Lung (tissue), 12 donors: ENCODE measurements around the gene PLA2G2A. TPM values are rescaled to one million over a fixed set of nuclear protein-coding genes. Genes with fewer than 3 reads are reported as not detected.
"Not testable (repeated sequence)": the region's sequence is repeated elsewhere in the genome, so short reads cannot be mapped to it uniquely, and the experiment has no call there.

Experiments
- ATAC-seq: fragments of 200-7000 bp; cut with Tn5 transposase; one replicate; pipeline ENCODE4 v1.9.1; 2020; ENCODE audit warnings: moderate number of reproducible peaks; ENCODE audit not compliant: insufficient read depth, low FRiP score
- DNase-seq, 3 donors: peaks; one replicate each; pipeline ENCODE4 v3.0.0-alpha.2; 2013 to 2017
- H3K27ac ChIP-seq, 2 donors: one replicate each; pipeline ENCODE4 v1.5.1; 2013; ENCODE audit warnings: mild to moderate bottlenecking in 2 of 2, moderate library complexity in 2 of 2, control low read depth in 1 of 2, inconsistent platforms in 1 of 2, low read depth in 1 of 2, low read length in 1 of 2
- H3K27me3 ChIP-seq, 3 donors: one replicate each; pipeline ENCODE4 v1.5.1; 2013; ENCODE audit warnings: low read length in 2 of 3; ENCODE audit not compliant: control insufficient read depth in 3 of 3, insufficient read depth in 3 of 3
- H3K36me3 ChIP-seq, 4 donors: one replicate each; pipeline ENCODE4 v1.5.1; 2013; ENCODE audit warnings: low read length in 4 of 4, mild to moderate bottlenecking in 1 of 4, moderate library complexity in 1 of 4; ENCODE audit not compliant: control insufficient read depth in 4 of 4, insufficient read depth in 4 of 4
- H3K4me1 ChIP-seq, 5 donors: one replicate each; pipeline ENCODE4 v1.5.1; 2013; ENCODE audit warnings: low read length in 5 of 5, mild to moderate bottlenecking in 2 of 5, moderate library complexity in 1 of 5; ENCODE audit not compliant: control insufficient read depth in 5 of 5, insufficient read depth in 5 of 5
- H3K4me3 ChIP-seq: one replicate; pipeline ENCODE4 v1.5.1; 2013; ENCODE audit warnings: mild to moderate bottlenecking, control low read depth, moderate library complexity
- H3K9ac ChIP-seq, 2 donors: one replicate each; pipeline ENCODE4 v1.5.1; 2013; ENCODE audit warnings: low read length in 2 of 2, control low read depth in 1 of 2; ENCODE audit not compliant: insufficient read depth in 1 of 2
- H3K9me3 ChIP-seq, 4 donors: one replicate each; pipeline ENCODE4 v1.5.1; 2013; ENCODE audit warnings: low read length in 3 of 4, mild to moderate bottlenecking in 1 of 4, moderate library complexity in 1 of 4; ENCODE audit not compliant: control insufficient read depth in 4 of 4, insufficient read depth in 3 of 4
- CTCF ChIP-seq: IDR thresholded peaks from 2 replicates; pipeline ENCODE4 v1.5.1; 2012; ENCODE audit warnings: mild to moderate bottlenecking; ENCODE audit errors: control extremely low read depth, extremely low read depth
- WGBS, 2 donors: extraction: QIAGEN DNeasy Blood & Tissue Kit; methylation state at CpG; one replicate each; pipeline ENCODE4 v1.1.7; 2013; 5-methylcytosine and 5-hydroxymethylcytosine counted together
- polyA plus RNA-seq, 2 donors: library from polyadenylated mRNA; stranded (reverse); fragments of 200-250 nt; gene quantifications; one replicate each; pipeline ENCODE4 v1.2.1, GENCODE V29; 2013
- total RNA-seq, 2 donors: library from RNA; depleted of rRNA in 1 of 2; stranded (reverse); fragments of >200 nt in 1 of 2; gene quantifications; one replicate each; pipeline ENCODE4 v1.2.1, GENCODE V29; 2014 to 2021
- donor health status: control.
- donor health status: control.
- donor health status: Bipolar disorder and iron deficiency.
- donor health status: healthy.
- donor health status: DM: yes; HTN: yes; CAD: no.

Gene PLA2G2A
- total and polyA plus RNA-seq, 4 donors, result 1.8 to 168 (median 31.3) TPM

- peak in 2 of 3 donors; percentile 22 to 30 for DNase-seq
- WGBS, 2 donors, result 69 to 84% methylated on average over 2 of the region's 2 CpGs
- peak; percentile 41 for ATAC-seq
Observed at GRCh38 chr1:20008391-20008841, 29.0 kb upstream of the PLA2G2A start.

GRCh38 chr1:19998823-19999222, 19.4 kb upstream of the PLA2G2A start:
- 58 to 77% methylated on average over 3 of the region's 3 CpGs for WGBS, 2 donors

More at GRCh38 chr1:20008391-20008841, 29.0 kb upstream of the PLA2G2A start:
- H3K27me3 ChIP-seq, result no peaks in the 10 kb centered on the region
- peaks cover 0 to 3% (median 0%) of the 10 kb centered on the region in 4 donors for H3K9me3 ChIP-seq
- no peak overlapping the region for H3K4me3 ChIP-seq
- no peaks in the 10 kb centered on the region for H3K36me3 ChIP-seq
- no peak overlapping the region for H3K9ac ChIP-seq
- H3K27ac ChIP-seq, result no peak overlapping the region
- H3K4me1 ChIP-seq, result no peaks in the 10 kb centered on the region
- TF ChIP-seq CTCF, result no peak

GRCh38 chr1:19990689-19991088, 11.3 kb upstream of the PLA2G2A start:
- Histone ChIP-seq H3K9ac (no peak overlapping the region), H3K9me3 (peaks cover 0 to 5% (median 0%) of the 10 kb centered on the region in 4 donors), H3K27ac (no peak overlapping the region), H3K4me1 (no peaks in the 10 kb centered on the region), H3K27me3 (peaks cover 0 to 33% (median 8%) of the 10 kb centered on the region in 3 donors), H3K4me3 (no peak overlapping the region), H3K36me3 (no peaks in the 10 kb centered on the region)
- ATAC-seq, result no peak
- TF ChIP-seq CTCF, result no peak
- DNase-seq, result no peak
- 74 to 77% methylated on average over 2 of the region's 2 CpGs for WGBS, 2 donors

More at GRCh38 chr1:19998823-19999222, 19.4 kb upstream of the PLA2G2A start:
- H3K27ac ChIP-seq, ATAC-seq, H3K4me3 ChIP-seq, H3K36me3 ChIP-seq, H3K27me3 ChIP-seq, H3K4me1 ChIP-seq, H3K9ac ChIP-seq: not testable (repeated sequence)
- peaks cover 0 to 10% (median 0%) of the 10 kb centered on the region in 4 donors for H3K9me3 ChIP-seq
- peak in 1 of 3 donors; percentile 19 for DNase-seq

GRCh38 chr1:19990182-19990582, 10.8 kb upstream of the PLA2G2A start:
- not testable (repeated sequence) for H3K9ac ChIP-seq, H3K36me3 ChIP-seq, H3K4me3 ChIP-seq, H3K9me3 ChIP-seq, DNase-seq, H3K4me1 ChIP-seq, ATAC-seq, H3K27ac ChIP-seq
- 43 to 61% methylated on average over 9 of the region's 9 CpGs for WGBS, 2 donors
- H3K27me3 ChIP-seq, result peaks cover 0 to 33% (median 8%) of the 10 kb centered on the region in 3 donors
